ENCODE data around the gene SLIT3.

DNA sequence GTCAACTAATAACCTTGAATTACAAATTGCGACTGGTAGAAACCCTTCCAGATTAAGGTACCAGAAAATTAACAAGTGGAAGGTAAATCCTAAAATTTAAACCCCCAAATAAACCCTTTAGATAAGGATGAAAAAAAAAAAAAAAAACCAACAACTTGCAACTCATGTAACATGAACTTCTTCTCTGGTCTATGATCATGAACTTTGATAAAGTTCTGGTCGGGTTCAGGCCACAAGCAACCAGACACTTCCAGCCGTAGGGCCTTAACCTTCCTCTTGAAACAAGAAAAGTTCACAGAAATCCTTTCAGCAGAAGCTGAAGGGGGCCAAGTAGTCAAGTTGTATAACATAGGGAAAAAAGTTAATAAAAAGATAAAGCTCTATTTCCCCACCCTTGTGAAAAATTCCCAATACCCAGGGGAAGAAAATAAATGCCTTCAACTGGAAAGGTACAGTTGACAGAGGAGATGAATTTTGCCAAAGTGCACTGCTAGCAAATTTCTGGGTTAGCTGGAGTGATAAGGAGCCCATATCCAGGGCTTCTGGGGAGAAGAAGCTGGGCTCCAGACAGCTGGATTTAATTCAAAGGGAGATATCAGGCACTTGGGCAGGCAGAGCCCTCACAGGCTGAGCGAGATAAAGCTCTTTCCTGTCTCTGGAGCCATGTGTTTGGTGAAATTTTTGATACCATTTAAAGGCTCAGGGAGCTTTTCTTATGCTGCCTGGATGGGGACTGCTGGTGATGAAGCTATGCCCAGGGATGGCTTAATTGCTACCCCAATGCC lies 487.6 kb downstream of the SLIT3 start:
- TF ChIP-seq, protein P1, sequence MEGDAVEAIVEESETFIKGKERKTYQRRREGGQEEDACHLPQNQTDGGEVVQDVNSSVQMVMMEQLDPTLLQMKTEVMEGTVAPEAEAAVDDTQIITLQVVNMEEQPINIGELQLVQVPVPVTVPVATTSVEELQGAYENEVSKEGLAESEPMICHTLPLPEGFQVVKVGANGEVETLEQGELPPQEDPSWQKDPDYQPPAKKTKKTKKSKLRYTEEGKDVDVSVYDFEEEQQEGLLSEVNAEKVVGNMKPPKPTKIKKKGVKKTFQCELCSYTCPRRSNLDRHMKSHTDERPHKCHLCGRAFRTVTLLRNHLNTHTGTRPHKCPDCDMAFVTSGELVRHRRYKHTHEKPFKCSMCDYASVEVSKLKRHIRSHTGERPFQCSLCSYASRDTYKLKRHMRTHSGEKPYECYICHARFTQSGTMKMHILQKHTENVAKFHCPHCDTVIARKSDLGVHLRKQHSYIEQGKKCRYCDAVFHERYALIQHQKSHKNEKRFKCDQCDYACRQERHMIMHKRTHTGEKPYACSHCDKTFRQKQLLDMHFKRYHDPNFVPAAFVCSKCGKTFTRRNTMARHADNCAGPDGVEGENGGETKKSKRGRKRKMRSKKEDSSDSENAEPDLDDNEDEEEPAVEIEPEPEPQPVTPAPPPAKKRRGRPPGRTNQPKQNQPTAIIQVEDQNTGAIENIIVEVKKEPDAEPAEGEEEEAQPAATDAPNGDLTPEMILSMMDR (IDR thresholded peaks at IDR 0.05): no peak
- no peak for TF ChIP-seq POLR2A (IDR thresholded peaks at IDR 0.05)

Measured in Peyer's patch (tissue), 4 donors.